Chondrocyte (in vitro differentiated cells): ENCODE data around the gene PPFIA1. TPM values are rescaled to one million over a fixed set of nuclear protein-coding genes. Genes with fewer than 3 reads are reported as not detected.

Source experiments
- DNase-seq: peaks from one replicate; pipeline ENCODE4 v3.0.0; 2021; ENCODE audit warnings: mixed read lengths, low spot score
- H3K27ac Mint-ChIP-seq: one replicate; pipeline ENCODE4 v1.8.0; 2021; ENCODE audit warnings: mild to moderate bottlenecking, moderate library complexity, mixed read lengths; ENCODE audit not compliant: unreplicated experiment
- H3K27me3 Mint-ChIP-seq: 2 replicates; pipeline ENCODE4 v1.8.0; 2021; ENCODE audit warnings: low read depth, mixed read lengths
- H3K36me3 Mint-ChIP-seq: 2 replicates; pipeline ENCODE4 v1.8.0; 2021; ENCODE audit warnings: low read depth, mixed read lengths
- H3K4me1 Mint-ChIP-seq: 2 replicates; pipeline ENCODE4 v1.8.0; 2021; ENCODE audit warnings: low read depth, mild to moderate bottlenecking, mixed read lengths
- H3K4me3 Mint-ChIP-seq: one replicate; pipeline ENCODE4 v1.8.0; 2021; ENCODE audit warnings: mild to moderate bottlenecking, moderate library complexity, mixed read lengths; ENCODE audit not compliant: unreplicated experiment
- H3K9me3 Mint-ChIP-seq: 2 replicates; pipeline ENCODE4 v1.8.0; 2021; ENCODE audit warnings: low read depth, mixed read lengths
- CTCF ChIP-seq: fragments of 200-600 bp; sonication (generic); IDR thresholded peaks from 2 replicates; pipeline ENCODE4 v1.5.0; 2021; ENCODE audit warnings: antibody characterized with exemption, mild to moderate bottlenecking, moderate library complexity
- total RNA-seq: library from RNA; stranded (reverse); gene quantifications from 3 replicates; pipeline ENCODE4 v1.2.1, GENCODE V29; 2021

Gene PPFIA1
- total RNA-seq, 1 donor from 2014 or later = 63.5 TPM

GRCh38 chr11:70410276-70411205 lies 140.1 kb downstream of the PPFIA1 start:
- Mint-ChIP-seq H3K27ac (no peak overlapping the region), H3K4me3 (no peak overlapping the region), H3K27me3 (no peaks in the 10 kb centered on the region), H3K9me3 (no peaks in the 10 kb centered on the region), H3K36me3 (peaks cover 51% of the 10 kb centered on the region), H3K4me1 (peaks cover 13% of the 10 kb centered on the region)
- TF ChIP-seq CTCF = no peak
- DNase-seq = no peak

DNA sequence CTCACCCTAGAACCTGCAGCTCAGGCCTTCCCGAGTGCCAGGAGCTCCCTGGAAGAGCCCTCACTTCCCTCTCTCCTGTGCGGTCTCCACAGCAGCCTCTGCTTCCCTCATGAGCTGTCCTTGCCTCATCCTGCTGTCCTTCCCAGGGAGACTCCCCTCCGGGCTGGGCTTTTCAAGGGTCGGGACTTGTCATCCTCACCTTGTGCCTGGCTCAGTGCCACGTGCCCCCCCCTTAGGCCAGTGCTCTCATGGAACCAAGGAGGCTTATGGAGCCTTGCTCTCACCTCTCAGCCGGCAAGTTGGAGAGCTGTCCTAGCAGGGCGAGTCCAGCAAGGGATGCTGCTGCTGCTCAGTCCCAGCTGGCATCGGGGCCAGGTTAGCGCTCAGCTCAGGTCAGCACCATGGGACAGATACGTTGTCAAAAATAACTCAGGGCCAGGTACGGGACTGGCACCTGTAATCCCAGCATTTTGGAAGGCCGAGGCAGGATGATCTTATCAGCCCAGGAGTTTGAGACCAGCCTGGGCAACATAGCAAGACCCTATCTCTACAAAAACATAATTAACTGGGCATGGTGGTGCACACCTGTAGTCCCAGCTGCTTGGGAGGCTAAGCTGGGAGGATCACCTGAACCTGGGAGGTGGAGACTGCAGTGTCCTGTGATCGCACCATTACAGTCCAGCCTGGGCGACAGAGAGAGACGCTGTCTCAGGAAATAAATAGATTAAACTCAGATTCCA lies 141.4 kb downstream of the PPFIA1 start:
- no peak for TF ChIP-seq CTCF
- peaks cover 56% of the 10 kb centered on the region for H3K36me3 Mint-ChIP-seq
- H3K9me3 Mint-ChIP-seq = no peaks in the 10 kb centered on the region
- H3K4me3 Mint-ChIP-seq = no peak overlapping the region
- no peak overlapping the region for H3K27ac Mint-ChIP-seq
- peak; percentile 71 for DNase-seq
- H3K27me3 Mint-ChIP-seq = no peaks in the 10 kb centered on the region
- H3K4me1 Mint-ChIP-seq = peaks cover 21% of the 10 kb centered on the region

GRCh38 chr11:70413151-70413550 lies 142.7 kb downstream of the PPFIA1 start:
- peak; percentile 82 for DNase-seq
- no peaks in the 10 kb centered on the region for H3K9me3 Mint-ChIP-seq
- H3K27ac Mint-ChIP-seq = no peak overlapping the region
- H3K27me3 Mint-ChIP-seq = no peaks in the 10 kb centered on the region
- H3K4me3 Mint-ChIP-seq = no peak overlapping the region
- H3K36me3 Mint-ChIP-seq = peaks cover 55% of the 10 kb centered on the region
- peaks cover 21% of the 10 kb centered on the region for H3K4me1 Mint-ChIP-seq
- TF ChIP-seq CTCF = no peak

GRCh38 chr11:70414341-70415100 lies 144.0 kb downstream of the PPFIA1 start:
- no peak for TF ChIP-seq CTCF
- Mint-ChIP-seq H3K27me3 (no peaks in the 10 kb centered on the region), H3K4me1 (peaks cover 21% of the 10 kb centered on the region), H3K27ac (peak overlapping the region; percentile 95), H3K9me3 (no peaks in the 10 kb centered on the region), H3K36me3 (peaks cover 51% of the 10 kb centered on the region), H3K4me3 (no peak overlapping the region)
- peak; percentile 76 for DNase-seq

GRCh38 chr11:70415191-70415590 lies 144.7 kb downstream of the PPFIA1 start:
- Mint-ChIP-seq H3K27ac (peak overlapping the region; percentile 95), H3K36me3 (peaks cover 49% of the 10 kb centered on the region), H3K9me3 (no peaks in the 10 kb centered on the region), H3K4me1 (peaks cover 25% of the 10 kb centered on the region), H3K4me3 (no peak overlapping the region), H3K27me3 (no peaks in the 10 kb centered on the region)
- no peak for DNase-seq
- TF ChIP-seq CTCF = peak; percentile 77
